NCI-H146 treated with DMSO at 0.1 percent for 48 hours (cell line): ENCODE data around the gene GREB1L.
"Not testable (repeated sequence)": the region's sequence is repeated elsewhere in the genome, so short reads cannot be mapped to it uniquely, and the experiment has no call there.

Experiments
- DNase-seq: peaks from one replicate; lab custom pipeline; 2025; ENCODE audit not compliant: unreplicated experiment; lab: John Stamatoyannopoulos, UW

Gene GREB1L

DNA sequence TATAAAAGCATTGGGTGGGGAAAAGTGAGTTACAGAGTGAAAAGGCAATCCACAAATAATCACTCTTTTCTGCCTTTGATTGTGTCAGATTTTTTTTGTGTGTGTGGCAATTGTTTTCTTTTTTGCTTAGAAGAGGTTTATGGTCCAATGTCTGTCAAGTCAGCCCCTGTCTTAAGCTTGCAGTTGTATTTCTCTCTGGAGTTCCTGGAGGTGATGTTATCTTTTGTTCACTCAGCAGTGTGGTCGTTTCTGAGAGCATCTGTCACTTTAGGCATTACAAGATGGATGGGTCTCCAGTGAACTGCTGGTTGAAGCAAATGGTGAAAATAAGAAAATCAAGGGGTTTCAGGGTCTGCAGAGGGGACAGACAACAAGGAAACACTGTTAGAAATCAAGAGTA is 121.3 kb downstream of the GREB1L start:
- peak; percentile 82 for DNase-seq

DNA sequence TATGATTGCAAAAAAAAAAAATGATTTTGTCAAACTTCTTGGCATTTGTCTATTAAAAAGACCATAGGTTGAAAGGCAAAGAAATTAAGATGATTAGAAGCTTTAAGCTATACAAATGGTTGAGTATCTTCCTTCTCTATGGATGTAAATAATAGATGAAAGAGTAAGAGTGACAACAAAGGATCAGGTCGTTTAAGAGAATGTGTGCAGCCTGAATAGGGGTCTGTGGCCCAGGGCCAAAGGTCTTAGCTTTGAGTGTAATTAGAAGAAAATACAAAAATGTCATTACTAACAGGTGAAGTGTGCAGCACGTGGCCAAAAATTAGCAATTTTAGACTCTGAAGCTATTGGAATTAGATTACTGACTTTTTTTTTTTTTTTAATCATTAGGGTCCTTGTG is 122.4 kb downstream of the GREB1L start:
- DNase-seq: peak; percentile 43

DNA sequence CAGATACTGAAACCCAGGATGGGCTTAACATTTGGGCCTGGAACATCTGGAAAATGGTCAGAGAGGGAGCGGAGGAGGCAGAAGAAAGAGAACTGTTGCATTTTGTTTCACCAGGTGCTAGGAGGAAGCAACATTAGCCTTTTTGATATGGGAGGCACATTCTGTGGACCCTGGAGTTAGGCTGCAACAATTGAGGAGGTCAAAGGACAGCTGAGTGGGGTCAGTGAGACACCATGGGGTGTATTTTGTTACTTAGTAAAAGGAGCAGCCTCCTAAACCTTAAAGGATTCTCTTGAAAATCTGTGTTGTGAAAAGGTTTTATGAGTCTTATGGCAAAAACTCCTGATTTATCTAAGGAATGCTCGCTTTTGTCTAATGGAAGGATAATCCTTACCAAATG is 124.9 kb downstream of the GREB1L start:
- no peak for DNase-seq

DNA sequence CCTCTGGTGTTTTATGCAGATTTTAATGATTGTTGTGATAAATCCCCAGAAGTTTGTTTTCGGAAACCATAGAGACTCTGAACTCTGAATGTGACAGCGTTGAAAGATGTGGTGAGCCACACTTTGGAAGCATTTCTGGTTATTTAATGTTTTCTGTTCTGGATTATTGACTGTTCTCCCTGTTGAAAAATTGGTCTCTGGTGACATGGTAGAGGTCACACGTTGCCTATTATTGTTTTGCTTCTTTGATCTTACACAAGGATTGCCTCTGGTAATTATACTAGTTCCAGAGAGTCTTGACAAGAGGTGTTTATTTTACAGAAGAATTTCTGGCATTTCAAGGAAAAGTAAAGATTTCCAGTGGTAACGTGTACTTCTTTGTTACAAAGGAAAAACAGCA is 127.1 kb downstream of the GREB1L start:
- no peak for DNase-seq

DNA sequence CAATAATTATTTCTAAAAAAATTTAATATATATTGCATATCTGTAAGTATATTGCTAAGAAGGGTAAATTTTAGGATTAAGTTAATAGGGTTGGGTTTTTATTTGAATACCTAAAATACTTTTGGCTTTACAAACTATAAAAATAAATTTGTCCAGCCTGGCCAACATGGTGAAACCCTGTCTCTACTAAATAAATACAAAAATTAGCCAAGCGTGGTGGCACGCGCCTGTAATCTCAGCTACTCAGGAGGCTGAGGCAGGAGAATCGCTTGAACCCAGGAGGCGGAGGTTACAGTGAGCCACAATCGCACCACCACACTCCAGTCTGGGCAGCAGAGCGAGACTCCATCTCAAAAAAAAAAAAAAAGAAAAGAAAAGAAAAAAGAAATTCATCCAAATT is 127.6 kb downstream of the GREB1L start:
- not testable (repeated sequence) for DNase-seq

DNA sequence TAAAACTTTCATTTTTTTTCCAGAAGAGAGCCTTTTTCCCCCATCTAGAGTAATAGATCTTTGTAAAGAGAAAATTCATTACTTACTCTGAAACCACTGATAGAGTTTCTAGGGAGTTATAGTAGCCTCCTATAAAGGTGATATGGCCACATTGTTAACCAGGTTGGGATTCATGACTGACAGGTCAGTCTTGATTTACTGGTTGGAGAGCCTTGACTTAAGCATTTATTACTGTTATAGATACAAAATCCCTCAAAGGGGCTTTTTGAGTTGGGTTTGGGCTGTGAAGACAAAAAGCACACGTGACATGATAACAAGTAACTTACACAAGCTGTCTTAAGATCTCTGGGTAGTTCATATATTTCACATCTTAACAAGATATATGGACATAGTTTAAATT is 141.0 kb downstream of the GREB1L start:
- no peak for DNase-seq

DNA sequence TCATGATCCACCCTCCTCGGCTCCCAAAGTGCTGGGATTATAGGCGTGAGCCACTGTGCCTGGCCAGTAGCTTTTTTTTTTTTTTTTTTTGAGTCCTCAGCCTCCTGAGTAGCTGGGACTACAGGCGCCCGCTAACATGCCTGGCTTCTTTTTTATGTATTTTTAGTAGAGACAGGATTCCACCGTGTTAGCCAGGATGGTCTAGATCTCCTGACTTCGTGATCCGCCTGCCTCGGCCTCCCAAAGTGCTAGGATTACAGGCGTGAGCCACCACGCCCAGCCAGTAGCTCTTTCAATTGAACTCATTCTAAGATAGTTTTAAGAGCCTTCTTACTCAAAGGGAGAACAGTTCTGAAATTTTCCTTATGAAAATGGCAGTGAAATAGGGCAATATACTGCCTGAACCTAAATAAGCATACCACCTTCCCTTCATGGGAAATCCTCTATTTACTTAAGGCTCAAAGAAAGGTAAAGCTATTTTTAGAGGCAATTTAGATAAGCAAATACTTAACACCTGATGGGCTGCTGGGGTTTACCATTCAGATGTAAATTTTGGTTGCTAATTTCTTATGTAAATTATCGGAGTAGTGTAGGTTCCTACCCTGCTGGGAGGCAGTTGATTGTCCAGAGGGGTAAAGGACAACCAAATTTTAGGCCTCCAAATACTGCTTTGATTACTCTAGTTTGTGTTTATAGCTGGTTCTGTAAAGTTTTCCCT is 144.7 kb downstream of the GREB1L start:
- peak; percentile 92 for DNase-seq

DNA sequence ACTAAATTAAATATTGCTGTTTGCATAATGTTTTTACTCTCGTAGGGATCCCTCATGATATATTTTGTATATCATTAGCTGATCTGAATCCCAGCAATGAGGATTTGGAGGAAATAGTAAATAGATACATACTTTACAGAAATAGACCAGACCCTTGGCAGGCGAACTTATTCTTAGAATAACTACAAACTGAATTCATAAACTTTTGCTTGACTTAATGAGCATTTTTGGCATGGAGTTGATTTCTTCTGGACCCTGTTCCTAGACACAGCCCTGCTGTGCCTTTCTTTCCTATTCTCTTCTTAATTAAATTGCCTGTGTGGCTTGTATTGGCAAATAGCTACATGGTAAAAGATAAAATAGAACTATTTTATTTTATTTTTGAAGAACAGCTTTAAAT is 145.9 kb downstream of the GREB1L start:
- DNase-seq: no peak

DNA sequence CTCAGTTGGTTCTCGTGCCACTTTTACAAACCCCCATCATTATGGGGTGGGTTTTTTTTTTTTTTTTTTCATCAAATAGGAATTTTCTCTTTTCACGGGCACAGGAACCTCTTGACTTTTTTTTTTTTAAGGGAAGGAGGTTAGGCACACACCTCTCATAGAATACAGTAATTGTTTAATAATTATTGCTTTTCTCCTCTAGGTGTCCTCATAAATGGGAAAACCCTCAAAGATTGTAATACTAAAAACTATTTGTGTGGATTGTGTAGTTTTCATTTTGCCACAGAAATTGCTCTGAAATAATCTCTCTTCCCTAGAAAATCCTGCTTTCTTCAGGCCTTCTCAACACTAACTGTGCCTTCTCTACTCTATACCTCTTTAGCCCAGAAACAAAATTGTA is 147.3 kb downstream of the GREB1L start:
- no peak for DNase-seq

DNA sequence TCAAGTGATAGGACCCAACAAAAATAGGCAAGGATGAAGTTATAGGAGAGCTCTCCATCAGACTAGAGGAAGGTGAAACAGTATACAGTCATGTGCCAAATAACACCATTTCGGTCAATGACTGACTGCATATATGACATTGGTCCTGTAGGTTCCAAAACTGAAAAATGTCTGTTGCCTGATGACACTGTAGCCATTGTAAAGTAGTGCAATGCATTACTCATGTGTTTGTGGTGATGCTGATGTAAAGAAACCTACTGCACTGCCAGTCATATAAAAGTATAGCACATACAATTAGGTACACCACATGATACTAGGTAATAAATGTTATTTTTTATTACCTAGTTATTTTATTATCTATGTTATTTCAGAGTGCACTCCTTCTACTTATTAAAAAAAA is 147.9 kb downstream of the GREB1L start:
- DNase-seq: no peak

DNA sequence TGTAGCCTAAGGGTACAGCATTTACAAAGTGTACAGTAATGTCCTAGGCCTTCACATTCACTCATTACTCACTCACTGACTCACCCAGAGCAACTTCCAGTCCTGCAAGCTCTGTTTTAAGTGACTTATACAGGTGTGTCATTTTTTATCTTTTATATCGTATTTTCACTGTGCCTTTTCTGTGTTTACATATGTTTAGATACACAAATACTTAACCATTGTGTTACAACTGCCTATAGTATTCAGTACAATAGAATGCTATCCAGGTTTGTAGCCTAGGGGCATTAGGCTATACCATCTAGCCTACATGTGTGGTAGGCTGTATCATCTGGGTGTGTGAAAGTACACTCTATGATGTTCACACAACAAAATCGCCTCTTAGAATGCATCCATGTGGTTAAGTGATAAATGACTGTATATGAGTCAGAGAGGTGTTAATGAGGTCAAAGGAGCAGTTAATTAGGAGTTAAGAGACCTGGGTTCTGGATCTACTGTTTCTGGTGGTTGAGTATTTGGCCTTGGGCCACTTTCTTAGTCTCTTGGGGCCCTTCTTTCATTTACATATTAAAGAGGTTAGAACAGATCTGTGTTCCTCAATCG is 149.1 kb downstream of the GREB1L start:
- DNase-seq: peak; percentile 98

DNA sequence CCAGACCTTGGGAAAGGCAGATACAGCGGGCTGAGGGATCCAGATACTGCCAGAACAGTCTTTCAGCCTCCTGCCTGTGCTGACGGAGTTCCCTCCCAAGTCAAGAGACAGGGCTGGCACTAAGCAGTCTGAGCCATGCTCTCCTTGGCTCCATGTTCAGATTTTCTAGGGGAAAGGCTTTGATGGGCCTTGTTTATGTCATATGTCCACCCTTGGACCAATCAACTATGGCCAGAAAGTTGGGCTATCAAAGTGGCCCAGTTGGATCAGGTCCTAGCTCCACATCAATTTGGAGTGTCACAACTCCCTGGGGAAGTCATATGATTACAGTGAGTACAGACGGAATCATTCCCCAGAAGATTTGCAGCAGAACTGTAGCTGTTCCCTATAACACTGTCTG is 152.0 kb downstream of the GREB1L start:
- no peak for DNase-seq

DNA sequence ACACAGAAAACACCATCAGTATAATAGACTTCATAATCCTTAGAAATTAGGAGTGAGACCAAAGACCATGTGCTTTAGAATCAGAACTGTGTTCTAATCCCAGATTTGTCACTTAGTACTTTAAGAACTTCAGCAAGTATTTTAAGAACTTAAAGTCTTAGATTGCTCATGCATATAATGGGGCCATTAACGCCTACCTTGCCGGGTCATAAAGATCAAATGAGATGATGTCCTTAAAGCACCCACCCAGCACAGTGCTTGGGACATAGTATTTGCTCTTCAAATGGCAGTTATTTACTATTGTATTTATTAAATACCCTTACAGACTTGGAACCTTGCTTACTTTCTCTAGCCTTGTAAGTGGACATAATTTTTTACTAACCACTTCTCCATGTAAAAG is 156.1 kb downstream of the GREB1L start:
- DNase-seq: no peak

DNA sequence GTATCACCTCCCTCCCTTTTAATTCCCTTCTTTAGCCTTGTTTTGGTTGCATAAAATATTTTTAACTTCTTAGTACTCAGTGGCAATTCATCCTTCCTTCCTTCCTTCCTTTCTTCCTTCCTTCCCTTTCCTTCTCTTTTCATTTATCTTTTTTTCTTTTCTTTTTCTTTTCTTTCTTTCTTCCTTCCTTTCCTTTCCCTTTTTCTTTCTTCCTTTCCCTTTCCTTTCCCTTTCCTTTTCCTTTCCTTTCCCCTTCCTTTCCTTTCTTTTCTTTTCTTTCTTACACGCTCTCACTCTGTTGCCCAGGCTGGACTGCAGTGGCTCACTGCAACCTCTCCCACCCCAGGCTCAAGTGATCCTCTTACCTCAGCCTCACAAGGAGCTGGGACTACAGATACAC is 160.2 kb downstream of the GREB1L start:
- DNase-seq: no peak

DNA sequence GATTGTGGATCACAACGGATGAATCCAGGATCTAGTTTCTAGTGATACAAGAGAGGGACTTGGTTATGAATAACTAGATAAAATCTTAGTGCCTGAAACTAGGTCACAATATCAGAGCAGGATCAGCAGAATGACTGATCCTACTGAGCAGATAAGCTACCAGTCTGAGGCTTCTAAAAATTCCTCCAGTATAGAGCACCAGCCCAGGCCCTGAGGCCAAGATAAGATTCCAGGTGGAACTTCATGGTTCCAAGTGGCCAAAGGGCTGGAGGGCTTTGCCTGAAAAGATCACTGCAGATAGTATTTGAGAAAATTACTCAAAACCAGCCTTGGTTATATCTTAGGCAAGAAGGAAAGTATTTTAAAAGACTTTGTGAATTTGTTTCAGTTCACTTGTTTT is 162.4 kb downstream of the GREB1L start:
- no peak for DNase-seq

DNA sequence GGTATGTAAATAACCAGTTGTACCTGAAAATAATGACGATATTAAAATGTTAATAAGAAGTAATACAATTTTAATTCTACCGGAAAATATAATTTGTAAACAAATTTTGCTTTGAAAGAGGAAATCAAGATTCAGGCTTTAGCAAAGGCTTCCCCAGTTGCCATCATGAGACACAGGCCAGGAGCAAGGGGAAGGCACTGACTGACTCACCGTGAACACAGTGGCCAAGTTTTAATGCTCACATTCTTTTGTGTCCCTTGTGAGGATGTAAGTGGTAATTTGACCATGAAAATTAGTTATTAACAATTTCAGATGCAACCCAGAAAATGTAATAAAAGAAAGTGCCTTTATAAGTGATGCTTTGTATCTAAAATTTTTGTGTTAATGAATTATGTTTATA is 164.1 kb downstream of the GREB1L start:
- DNase-seq: no peak

DNA sequence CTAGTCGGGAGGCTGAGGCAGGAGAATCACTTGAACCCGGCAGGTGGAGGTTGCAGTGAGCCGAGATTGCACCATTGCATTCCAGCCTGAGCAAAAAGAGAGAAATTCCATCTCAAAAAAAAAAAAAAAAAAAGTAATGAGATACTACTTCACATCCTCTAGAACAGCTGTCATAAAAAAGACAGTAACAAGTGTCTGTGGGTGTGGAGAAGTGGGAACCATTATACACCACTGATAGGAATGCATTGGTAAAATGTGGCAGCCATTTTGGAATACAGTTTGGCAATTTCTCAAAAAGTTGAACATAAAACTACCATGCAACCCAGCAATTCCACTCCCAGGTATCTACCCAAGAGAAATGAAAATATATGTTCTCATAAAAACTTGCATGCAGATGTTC is 166.6 kb downstream of the GREB1L start:
- DNase-seq: no peak

DNA sequence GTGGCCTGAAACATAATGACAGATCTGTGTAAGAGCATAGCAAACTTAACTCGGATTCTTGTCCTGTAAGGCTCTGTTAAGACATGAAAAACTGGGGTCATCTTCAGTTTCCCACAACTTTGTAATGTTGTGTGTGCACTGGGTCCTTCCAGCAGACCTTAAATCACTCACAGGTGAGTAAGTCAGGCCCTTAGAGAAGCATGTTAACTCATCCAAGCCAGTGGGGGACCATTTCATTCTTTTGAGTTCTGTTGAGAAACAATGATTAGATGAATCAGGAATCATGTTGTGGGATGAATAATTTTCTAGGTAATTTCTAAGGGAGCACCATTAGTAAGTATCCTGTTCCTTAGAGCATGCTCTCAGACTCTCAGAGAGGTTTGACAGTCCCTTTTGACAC is 191.4 kb downstream of the GREB1L start:
- DNase-seq: no peak

DNA sequence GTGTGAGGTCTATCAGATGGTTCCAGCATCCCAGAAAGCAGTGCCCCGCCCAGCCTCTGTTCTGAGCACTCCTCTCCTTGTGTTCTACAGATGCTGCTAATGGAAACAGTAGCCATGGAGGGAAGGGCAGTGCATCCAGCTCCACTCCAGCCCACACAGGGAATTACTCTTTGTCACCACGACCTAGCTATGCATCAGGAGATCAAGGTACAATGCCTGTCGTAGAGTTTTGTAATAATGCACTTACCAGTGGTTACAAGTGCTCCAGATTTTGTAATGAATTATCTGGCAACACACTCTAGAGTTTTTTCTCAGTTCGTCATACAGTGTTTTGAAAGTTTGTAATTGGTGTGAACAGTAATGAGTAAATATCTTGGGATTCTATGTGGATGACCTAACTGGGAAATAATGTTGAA is 197.4 kb downstream of the GREB1L start:
- no peak for DNase-seq

DNA sequence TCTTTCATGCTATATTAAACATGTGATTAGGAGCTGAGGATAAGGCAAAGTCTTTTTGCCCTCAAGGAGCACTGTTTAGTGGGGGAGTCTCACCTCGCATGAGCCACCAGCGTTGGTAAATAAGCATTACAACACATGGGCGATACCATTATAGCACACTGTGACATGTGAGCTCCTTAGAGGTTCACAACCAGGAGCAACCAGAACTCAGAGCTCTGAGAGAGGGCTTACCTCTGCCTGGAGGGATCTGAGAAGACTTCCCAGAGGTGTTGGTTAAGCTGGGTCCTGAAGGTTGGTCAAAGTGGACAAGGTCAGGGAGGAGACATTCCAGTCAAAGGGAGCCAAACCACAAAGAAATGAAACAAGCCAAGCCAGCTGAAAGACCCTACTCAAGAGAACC is 199.6 kb downstream of the GREB1L start:
- DNase-seq: no peak

DNA sequence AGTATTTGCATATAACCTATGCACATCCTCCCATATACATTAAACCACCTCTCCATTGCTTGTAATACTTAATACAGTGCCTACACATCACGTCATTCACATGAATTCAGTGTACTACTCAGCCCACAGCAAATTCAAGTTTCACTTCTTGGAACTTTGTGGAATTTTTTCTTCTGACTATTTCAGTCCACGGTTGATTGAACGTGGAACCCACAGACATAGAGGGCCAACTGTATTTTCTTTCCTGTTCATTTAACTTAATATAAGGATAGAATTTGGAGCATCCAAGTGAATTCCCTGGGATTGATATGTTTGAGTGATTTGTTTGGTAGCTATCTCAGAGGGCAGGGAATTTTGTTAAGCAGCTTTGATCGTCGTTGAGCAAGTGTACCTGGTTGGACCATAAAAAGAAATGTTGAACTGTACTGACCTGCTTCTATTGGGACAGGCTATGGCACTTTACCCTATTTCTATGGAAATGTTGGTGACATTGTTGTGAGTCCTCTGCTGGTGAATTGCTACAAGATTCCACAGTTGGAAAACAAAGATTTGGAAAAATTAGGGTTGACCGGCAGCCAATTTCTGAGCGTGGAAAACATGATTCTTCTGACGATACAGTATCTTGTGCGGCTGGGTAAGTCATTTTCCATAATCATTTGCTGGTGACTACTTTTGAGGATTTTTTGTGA is 201.9 kb downstream of the GREB1L start:
- no peak for DNase-seq

DNA sequence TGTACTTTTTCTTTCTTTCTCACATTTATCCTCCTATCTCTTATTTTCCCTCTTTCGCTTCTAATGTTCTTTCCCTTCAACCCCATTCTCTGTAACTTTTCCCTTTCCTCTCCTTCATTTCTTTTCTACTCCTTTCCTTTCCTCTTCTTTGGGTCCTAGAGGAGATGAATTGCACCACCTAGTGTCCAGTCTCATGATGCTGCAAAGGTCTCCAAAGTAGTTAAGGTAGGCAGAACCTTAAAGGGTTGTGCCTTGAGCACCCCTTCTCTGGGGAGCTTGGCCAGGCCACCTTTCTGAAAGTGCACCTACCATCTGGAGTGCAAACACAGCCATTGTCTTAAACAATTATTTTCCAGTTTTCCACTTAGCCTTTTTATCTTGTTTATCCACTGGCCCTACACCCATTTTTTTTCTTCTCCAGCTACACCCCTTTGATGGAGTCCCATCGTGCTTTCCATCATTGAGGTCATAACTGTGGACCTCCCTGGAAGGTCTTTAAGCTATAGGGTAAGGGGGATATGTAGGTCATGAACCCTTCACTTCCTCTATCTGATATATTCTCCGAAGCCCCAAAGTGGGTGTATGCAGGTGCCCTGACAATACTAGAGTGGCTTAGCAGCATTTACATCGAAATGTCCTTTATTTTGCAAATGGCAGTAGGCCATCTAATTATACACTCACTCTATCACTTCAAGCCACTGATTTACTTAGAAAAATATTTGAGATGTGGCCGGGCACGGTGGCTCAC is 202.6 kb downstream of the GREB1L start:
- peak; percentile 72 for DNase-seq
